Kidney (tissue), 14 donors: ENCODE results near the gene PCDHAC2. TPM values are rescaled to one million over a fixed set of nuclear protein-coding genes. Genes with fewer than 3 reads are reported as not detected.

Experiments used
- DNase-seq, 5 donors: peaks; one replicate each; pipeline ENCODE4 v3.0.0-alpha.2; 2013 to 2020
- FAIRE-seq: peaks from 2 replicates; lab custom pipeline; 2012; peaks lifted over from hg19 to GRCh38; lab: Jason Lieb, UNC
- H3K27ac ChIP-seq, 2 donors: one replicate each; pipeline ENCODE4 v1.7.0; 2013; ENCODE audit warnings: low read depth in 2 of 2, low read length in 2 of 2, inconsistent platforms in 1 of 2
- H3K27me3 ChIP-seq: one replicate; pipeline ENCODE4 v1.7.1; 2013; ENCODE audit warnings: low read length, inconsistent platforms; ENCODE audit not compliant: control insufficient read depth, insufficient read depth
- H3K36me3 ChIP-seq, 3 donors: one replicate each; pipeline versions ENCODE4 v1.7.0 to v1.7.1; 2013; ENCODE audit warnings: low read length in 3 of 3, control low read depth in 1 of 3, inconsistent platforms in 1 of 3; ENCODE audit not compliant: insufficient read depth in 3 of 3, control insufficient read depth in 2 of 3
- H3K4me1 ChIP-seq, 3 donors: one replicate each; pipeline versions ENCODE4 v1.7.0 to v1.7.1; 2013; ENCODE audit warnings: low read length in 3 of 3, inconsistent platforms in 1 of 3, low read depth in 1 of 3; ENCODE audit not compliant: control insufficient read depth in 2 of 3, insufficient read depth in 2 of 3
- H3K4me3 ChIP-seq, 3 donors: one replicate each; pipeline versions ENCODE4 v1.7.0 to v1.8.1; 2013; ENCODE audit warnings: low read length in 3 of 3, control low read depth in 1 of 3, inconsistent platforms in 1 of 3
- H3K9ac ChIP-seq, 3 donors: one replicate each; pipeline versions ENCODE4 v1.7.0 to v1.7.1; 2013; ENCODE audit warnings: low read length in 3 of 3, control low read depth in 1 of 3, inconsistent platforms in 1 of 3
- H3K9me3 ChIP-seq, 3 donors: one replicate each; pipeline versions ENCODE4 v1.7.0 to v1.7.1; 2013; ENCODE audit warnings: low read length in 3 of 3, control low read depth in 1 of 3, inconsistent platforms in 1 of 3; ENCODE audit not compliant: control insufficient read depth in 2 of 3, insufficient read depth in 1 of 3
- CTCF ChIP-seq: IDR thresholded peaks from 3 replicates; pipeline ENCODE4 v1.5.1; 2012; ENCODE audit warnings: mild to moderate bottlenecking, moderate library complexity, borderline replicate concordance; ENCODE audit not compliant: insufficient read depth; ENCODE audit errors: extremely low read depth
- intact Hi-C: fragments of 100-400 bp; cut with DNase I; formaldehyde crosslinking; loops from one replicate; pipeline ENCODE4 v1.11.1; 2022
- polyA plus RNA-seq: library from polyadenylated mRNA; stranded (reverse); fragments of 350-450 nt; fragmentation: Illumina TruSeq; extraction: RNeasy Lipid Tissue Mini Kit (QIAGEN cat#74804); gene quantifications from one replicate; pipeline ENCODE4 v1.2.3, GENCODE V29; 2014; ENCODE audit warnings: low read depth, low replicate concordance; ENCODE audit not compliant: insufficient read depth
- total RNA-seq: library from RNA; stranded (reverse); fragmentation: NEBNext Ultra II Directional; extraction: Animal tissue kit (Norgen Biotek cat#: 25700); gene quantifications from one replicate; pipeline ENCODE4 v1.2.1, GENCODE V29; 2021
- donor health status: control.
- donor health status: control.
- donor health status: control.
- donor health status: control.
- donor health status: control.
- donor health status: DM: yes; HTN: yes; CAD: no.
- donor health status: Normal renal cell carcinoma (clear cell type).

The PCDHAC2 gene
- total and polyA plus RNA-seq, 2 donors from 2014 or later: 0.30 to 3.6 TPM

DNA sequence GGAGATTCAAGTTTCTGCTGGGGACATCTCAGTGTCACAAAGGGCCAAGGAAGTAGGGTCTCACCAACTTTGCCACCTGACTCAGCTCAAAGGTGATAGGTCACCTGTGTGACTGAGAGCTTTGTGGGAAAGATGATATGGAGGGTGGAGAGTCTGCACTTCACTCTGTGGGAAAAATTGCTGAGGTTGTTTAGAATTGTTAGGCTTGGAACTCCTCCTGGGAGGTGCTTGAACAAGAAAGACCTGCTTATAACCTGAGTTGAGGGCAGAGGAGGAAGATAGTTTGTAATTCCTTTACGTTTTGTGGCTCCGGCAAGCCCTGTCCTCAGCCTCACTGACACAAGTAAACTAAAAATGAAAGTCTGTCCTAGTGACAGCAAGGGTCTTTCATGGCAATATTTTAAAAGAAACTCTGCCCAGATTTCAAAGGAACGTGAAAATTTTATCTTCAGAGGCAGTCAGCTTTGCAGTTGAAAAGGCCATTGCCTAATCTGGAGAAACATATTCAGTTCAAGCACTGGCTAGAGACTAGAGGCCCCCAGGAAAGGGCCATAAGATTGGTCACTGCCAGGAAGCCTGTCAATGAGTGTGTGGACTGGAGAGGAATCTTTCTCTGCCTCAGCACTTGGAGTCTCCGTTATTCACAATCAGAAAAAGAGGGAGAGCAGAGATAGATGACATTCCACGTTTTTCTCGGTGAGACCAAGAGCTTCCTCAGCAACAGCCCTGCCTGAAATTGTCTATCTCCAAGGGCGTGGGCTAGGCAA, 23.2 kb downstream of the PCDHAC2 start:
- H3K4me1 ChIP-seq: no peaks in the 10 kb centered on the region
- no peak for TF ChIP-seq CTCF
- DNase-seq (no peak), FAIRE-seq (no peak)
- no peaks in the 10 kb centered on the region for H3K27me3 ChIP-seq
- H3K36me3 ChIP-seq: no peaks in the 10 kb centered on the region
- intact Hi-C loops: no loop called here
- no peaks in the 10 kb centered on the region for H3K9me3 ChIP-seq
- H3K4me3 ChIP-seq: no peak overlapping the region
- no peak overlapping the region for H3K9ac ChIP-seq
- no peak overlapping the region for H3K27ac ChIP-seq

DNA sequence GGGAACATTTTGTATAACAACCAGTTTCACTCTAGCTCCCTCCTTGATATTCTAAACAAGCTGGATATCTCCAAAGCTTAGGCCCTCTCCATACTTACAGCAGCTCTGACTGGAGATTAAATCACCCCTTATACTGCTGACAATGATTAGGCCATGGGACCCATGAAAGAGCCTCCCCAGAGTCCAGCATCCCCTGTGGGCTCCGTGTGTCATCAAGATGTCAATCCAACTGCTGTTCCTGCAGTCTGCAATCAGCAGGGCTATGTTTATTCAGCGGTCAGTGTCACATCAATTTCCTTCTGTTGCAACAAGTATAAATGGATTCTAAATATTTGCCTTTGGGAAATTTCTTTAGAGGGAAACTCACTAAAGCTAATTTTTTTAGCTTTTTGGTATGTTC, 26.6 kb downstream of the PCDHAC2 start:
- no peak overlapping the region for H3K9ac ChIP-seq
- intact Hi-C loops: no loop called here
- no peak for TF ChIP-seq CTCF

DNA sequence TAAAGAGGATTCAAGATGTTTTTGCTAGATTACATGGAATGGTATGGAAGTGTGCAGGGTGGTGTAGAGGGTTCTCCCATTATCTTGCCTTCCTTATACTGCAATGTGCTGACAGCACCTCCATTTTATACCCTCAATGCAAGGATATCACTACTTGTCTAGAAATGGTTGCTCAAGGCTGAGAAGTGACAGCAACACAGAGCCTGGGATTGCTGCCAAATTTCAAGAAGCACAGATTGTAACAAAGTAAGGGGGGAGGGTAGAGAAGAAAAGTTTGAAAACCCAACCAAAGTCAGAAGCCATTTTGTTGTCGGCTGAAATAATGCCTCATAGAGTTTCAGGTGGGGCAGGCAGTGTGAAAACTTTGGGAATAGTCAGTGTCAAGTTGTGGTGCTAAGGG, 29.8 kb downstream of the PCDHAC2 start:
- FAIRE-seq: no peak

More for the DNA sequence above, 26.6 kb downstream of the PCDHAC2 start:
- Histone ChIP-seq H3K36me3 (no peaks in the 10 kb centered on the region), H3K27me3 (no peaks in the 10 kb centered on the region), H3K27ac (no peak overlapping the region), H3K4me1 (no peaks in the 10 kb centered on the region), H3K4me3 (no peak overlapping the region), H3K9me3 (no peaks in the 10 kb centered on the region)
- DNase-seq (no peak), FAIRE-seq (no peak)

More for the DNA sequence above, 29.8 kb downstream of the PCDHAC2 start:
- Histone ChIP-seq H3K27ac (no peak overlapping the region), H3K4me1 (no peaks in the 10 kb centered on the region), H3K27me3 (no peaks in the 10 kb centered on the region), H3K9ac (no peak overlapping the region), H3K4me3 (no peak overlapping the region), H3K9me3 (no peaks in the 10 kb centered on the region), H3K36me3 (no peaks in the 10 kb centered on the region)
- intact Hi-C loops: no loop called here
- TF ChIP-seq CTCF: no peak
- no peak for DNase-seq
